Body of pancreas (tissue), 4 donors: ENCODE data around the gene SH3BP4. TPM values are rescaled to one million over a fixed set of nuclear protein-coding genes. Genes with fewer than 3 reads are reported as not detected.

Experiments used
- ATAC-seq: fragments of 150-250 bp; one replicate; pipeline ENCODE4 v1.9.1; 2016
- DNase-seq, 4 donors: peaks; one replicate each; pipeline ENCODE4 v3.0.0-alpha.2; 2019
- H3K27ac ChIP-seq, 4 donors: fragments of 200-600 bp; sonication (generic); 1 replicate in 3 of 4; 2 replicates in 1 of 4; pipeline versions ENCODE4 v1.5.1 to v1.6.1; 2016 to 2019; ENCODE audit warnings: mild to moderate bottlenecking in 1 of 4, mixed read lengths in 1 of 4, moderate library complexity in 1 of 4
- H3K27me3 ChIP-seq, 2 donors: fragments of 200-600 bp; sonication (generic); one replicate each; pipeline ENCODE4 v1.6.0; 2016; ENCODE audit warnings: mild to moderate bottlenecking in 1 of 2
- H3K36me3 ChIP-seq, 2 donors: fragments of 200-600 bp; sonication (generic); replicated peaks in 1 of 2; 2 replicates each; pipeline ENCODE4 v1.5.1; 2016; ENCODE audit warnings: low read depth in 2 of 2; ENCODE audit not compliant: insufficient read depth in 1 of 2
- H3K4me1 ChIP-seq: fragments of 200-600 bp; sonication (generic); one replicate; pipeline ENCODE4 v1.6.0; 2016
- H3K4me3 ChIP-seq, 2 donors: fragments of 200-600 bp; sonication (generic); 1 replicate in 1 of 2; 2 replicates in 1 of 2; pipeline ENCODE4 v1.5.1; 2016 to 2019
- H3K9me3 ChIP-seq, 3 donors: fragments of 200-600 bp; sonication (generic); 1 replicate in 2 of 3; 2 replicates in 1 of 3; pipeline ENCODE4 v1.5.1; 2016
- CTCF ChIP-seq, 7 experiments: fragments of 450-650 bp in 4 of 7; fragments of 200-600 bp in 3 of 7; sonication (generic) in 3 of 7; IDR thresholded peaks; one replicate each; pipeline ENCODE4 v1.5.1; 2016 to 2019; ENCODE audit warnings: antibody characterized with exemption in 7 of 7
- POLR2A ChIP-seq, 3 donors: fragments of 450-650 bp; IDR thresholded peaks; one replicate each; pipeline ENCODE4 v1.6.1; 2016; ENCODE audit warnings: antibody characterized with exemption in 3 of 3, mild to moderate bottlenecking in 2 of 3
- WGBS, 2 donors: methylation state at CpG; one replicate each; pipeline ENCODE4 v1.1.5; 2017; 5-methylcytosine and 5-hydroxymethylcytosine counted together
- intact Hi-C: fragments of 100-400 bp; cut with DNase I; formaldehyde crosslinking; loops from one replicate; pipeline ENCODE4 v1.15.1; 2023
- total RNA-seq, 2 donors: library from RNA; depleted of rRNA; stranded (reverse); fragments of >200 nt; gene quantifications; one replicate each; pipeline ENCODE4 v1.1.0, GENCODE V29; 2016

SH3BP4 gene
- total RNA-seq, 2 donors from 2014 or later = 62.6 to 71.9 TPM

- DNase-seq (peak in 1 of 4 donors; percentile 11), ATAC-seq (no peak)
- H3K9me3 ChIP-seq = no peaks in the 10 kb centered on the region
- H3K27ac ChIP-seq = peak overlapping the region; percentile 15 to 48 (median 37)
- intact Hi-C loops = loop anchor here (10.0 kb wide), 1 partner anchor 66 kb away; no protein-coding TSS in a partner anchor
- WGBS, 2 donors = 53 to 61% methylated on average over 14 of the region's 14 CpGs
- no peaks in the 10 kb centered on the region for H3K36me3 ChIP-seq
- no peaks in the 10 kb centered on the region for H3K27me3 ChIP-seq
- no peak for TF ChIP-seq CTCF (IDR thresholded peaks at IDR 0.05)
- TF ChIP-seq POLR2A (IDR thresholded peaks at IDR 0.05) = no peak
- H3K4me1 ChIP-seq = peaks cover 74% of the 10 kb centered on the region
- H3K4me3 ChIP-seq = no peak overlapping the region
Observed at GRCh38 chr2:234968631-234969305, 17.0 kb downstream of the SH3BP4 start.

GRCh38 chr2:234969306-234970098 is 17.7 kb downstream of the SH3BP4 start:
- peak in 1 of 4 donors; percentile 34 for DNase-seq
- no peak for TF ChIP-seq POLR2A (IDR thresholded peaks at IDR 0.05)
- no peak for TF ChIP-seq CTCF (IDR thresholded peaks at IDR 0.05)
- no peaks in the 10 kb centered on the region for H3K9me3 ChIP-seq
- intact Hi-C loops = loop anchor here (10.0 kb wide), 1 partner anchor 65 kb away; no protein-coding TSS in a partner anchor
- 45 to 63% methylated on average over 17 of the region's 17 CpGs for WGBS, 2 donors
- H3K4me1 ChIP-seq = peaks cover 74% of the 10 kb centered on the region
- peak overlapping the region; percentile 32 to 48 (median 40) for H3K27ac ChIP-seq
- no peaks in the 10 kb centered on the region for H3K27me3 ChIP-seq
- H3K4me3 ChIP-seq = no peak overlapping the region
- H3K36me3 ChIP-seq = no peaks in the 10 kb centered on the region
- ATAC-seq = peak; percentile 22

- H3K4me3 ChIP-seq = no peak overlapping the region
- no peaks in the 10 kb centered on the region for H3K36me3 ChIP-seq
- ATAC-seq (no peak), DNase-seq (no peak)
- WGBS, 2 donors = 80 to 91% methylated on average over 7 of the region's 7 CpGs
- TF ChIP-seq CTCF (IDR thresholded peaks at IDR 0.05) = no peak
- no peak for TF ChIP-seq POLR2A (IDR thresholded peaks at IDR 0.05)
- H3K27me3 ChIP-seq = no peaks in the 10 kb centered on the region
- intact Hi-C loops = no loop called here
- peak overlapping the region in 3 of 4 donors; percentile 32 to 48 (median 42) for H3K27ac ChIP-seq
- H3K4me1 ChIP-seq = peaks cover 74% of the 10 kb centered on the region
- no peaks in the 10 kb centered on the region for H3K9me3 ChIP-seq
Observed at GRCh38 chr2:234970099-234970440, 18.3 kb downstream of the SH3BP4 start.

- DNase-seq = no peak
- intact Hi-C loops = no loop called here
- no peak overlapping the region for H3K4me3 ChIP-seq
- no peak for ATAC-seq
- no peak for TF ChIP-seq POLR2A (IDR thresholded peaks at IDR 0.05)
- no peak for TF ChIP-seq CTCF (IDR thresholded peaks at IDR 0.05)
- no peaks in the 10 kb centered on the region for H3K27me3 ChIP-seq
- H3K36me3 ChIP-seq = no peaks in the 10 kb centered on the region
- no peaks in the 10 kb centered on the region for H3K9me3 ChIP-seq
- WGBS, 2 donors = 80 to 84% methylated on average over 13 of the region's 13 CpGs
- H3K4me1 ChIP-seq = peaks cover 74% of the 10 kb centered on the region
- peak overlapping the region in 2 of 4 donors; percentile 42 to 48 for H3K27ac ChIP-seq
Observed at GRCh38 chr2:234970477-234970882, 18.7 kb downstream of the SH3BP4 start.
